B cell (primary cell): Measurements from ENCODE around the gene FARP1.

Experiments used
- EZH2 ChIP-seq: IDR thresholded peaks from 2 replicates; pipeline ENCODE4 v1.6.1; 2012; ENCODE audit warnings: borderline replicate concordance, low read depth, mild to moderate bottlenecking, moderate library complexity, low read length; ENCODE audit not compliant: insufficient read depth, poor library complexity, severe bottlenecking
- TF ChIP-seq, protein P1 (sequence below): fragments of 200-600 bp; IDR thresholded peaks from one replicate; pipeline ENCODE4 v1.8.0; 2022; ENCODE audit warnings: antibody characterized with exemption, mild to moderate bottlenecking

GRCh38 chr13:98494769-98495168, 351.9 kb downstream of the FARP1 start:
- TF ChIP-seq, protein P1, sequence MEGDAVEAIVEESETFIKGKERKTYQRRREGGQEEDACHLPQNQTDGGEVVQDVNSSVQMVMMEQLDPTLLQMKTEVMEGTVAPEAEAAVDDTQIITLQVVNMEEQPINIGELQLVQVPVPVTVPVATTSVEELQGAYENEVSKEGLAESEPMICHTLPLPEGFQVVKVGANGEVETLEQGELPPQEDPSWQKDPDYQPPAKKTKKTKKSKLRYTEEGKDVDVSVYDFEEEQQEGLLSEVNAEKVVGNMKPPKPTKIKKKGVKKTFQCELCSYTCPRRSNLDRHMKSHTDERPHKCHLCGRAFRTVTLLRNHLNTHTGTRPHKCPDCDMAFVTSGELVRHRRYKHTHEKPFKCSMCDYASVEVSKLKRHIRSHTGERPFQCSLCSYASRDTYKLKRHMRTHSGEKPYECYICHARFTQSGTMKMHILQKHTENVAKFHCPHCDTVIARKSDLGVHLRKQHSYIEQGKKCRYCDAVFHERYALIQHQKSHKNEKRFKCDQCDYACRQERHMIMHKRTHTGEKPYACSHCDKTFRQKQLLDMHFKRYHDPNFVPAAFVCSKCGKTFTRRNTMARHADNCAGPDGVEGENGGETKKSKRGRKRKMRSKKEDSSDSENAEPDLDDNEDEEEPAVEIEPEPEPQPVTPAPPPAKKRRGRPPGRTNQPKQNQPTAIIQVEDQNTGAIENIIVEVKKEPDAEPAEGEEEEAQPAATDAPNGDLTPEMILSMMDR: no peak
- TF ChIP-seq EZH2: no peak
